GM12878 (cell line): ENCODE data around the gene PPP1R37. TPM values are rescaled to one million over a fixed set of nuclear protein-coding genes. Genes with fewer than 3 reads are reported as not detected.
A peak's percentile ranks its signal among the peaks of the same experiment; 100 is the strongest.

Experiments used
- ATAC-seq: fragments of 200-7000 bp; cut with Tn5 transposase; 3 replicates; pipeline ENCODE4 v1.9.1; 2020; ENCODE audit warnings: mild to moderate bottlenecking, moderate library complexity
- BruUV-seq: library from RNA; stranded (reverse); fragments of 400-500 nt; replicated peaks from 2 replicates; lab custom pipeline; 2021; lab: Mats Ljungman, UMichigan
- CTCF ChIA-PET: fragments of 300-600 bp; sonication (Branson Sonifier 250); formaldehyde crosslinking; extraction: SDS; loops from one replicate; lab custom pipeline; 2021; ENCODE audit warnings: inconsistent platforms; lab: Yijun Ruan, JAX
- POLR2A ChIA-PET: fragments of 350-600 bp; formaldehyde crosslinking; extraction: SDS; loops from one replicate; lab custom pipeline; 2021; ENCODE audit warnings: inconsistent platforms; lab: Charles Lee
- RAD21 ChIA-PET: fragments of 300-600 bp; sonication (Branson Sonifier 250); formaldehyde crosslinking; loops from one replicate; lab custom pipeline; 2023; ENCODE audit warnings: antibody characterized with exemption; ENCODE audit not compliant: unreplicated experiment; lab: Charles Lee
- SMC1A ChIA-PET: fragments of 300-600 bp; sonication (Branson Sonifier 250); formaldehyde crosslinking; loops from one replicate; lab custom pipeline; 2023; ENCODE audit not compliant: unreplicated experiment, uncharacterized antibody; lab: Charles Lee
- DNase-seq: peaks from one replicate; pipeline ENCODE4 v3.0.0-alpha.2; 2011; ENCODE audit warnings: low read depth, low spot score
- FAIRE-seq: peaks from 3 replicates; lab custom pipeline; 2011; peaks lifted over from hg19 to GRCh38; lab: Jason Lieb, UNC
- H2AFZ ChIP-seq: 2 replicates; pipeline ENCODE4 v1.6.0; 2011; ENCODE audit warnings: low read depth, low read length, control low read depth; ENCODE audit not compliant: control insufficient read depth
- H3K27ac ChIP-seq: 2 replicates; pipeline ENCODE4 v1.5.1; 2011; ENCODE audit warnings: control low read depth; ENCODE audit not compliant: control insufficient read depth, insufficient read depth
- H3K27me3 ChIP-seq, 2 experiments: replicated peaks in 1 of 2; 2 replicates each; pipeline versions ENCODE4 v1.6.0 to v1.6.1; 2011; ENCODE audit warnings: low read length in 1 of 2; ENCODE audit not compliant: control insufficient read depth in 2 of 2, insufficient read depth in 2 of 2
- H3K36me3 ChIP-seq, 2 experiments: 2 replicates each; pipeline ENCODE4 v1.5.1; 2011; ENCODE audit warnings: low read length in 1 of 2; ENCODE audit not compliant: control insufficient read depth in 2 of 2, insufficient read depth in 2 of 2
- H3K4me1 ChIP-seq: 2 replicates; pipeline ENCODE4 v1.6.1; 2011; ENCODE audit warnings: mild to moderate bottlenecking, low read length, moderate library complexity, mixed read lengths; ENCODE audit not compliant: control insufficient read depth, insufficient read depth
- H3K4me2 ChIP-seq: 2 replicates; pipeline ENCODE4 v1.6.0; 2011; ENCODE audit warnings: control low read depth; ENCODE audit not compliant: control insufficient read depth, insufficient read depth
- H3K4me3 ChIP-seq: fragments of 200-600 bp; sonication (generic); 2 replicates; pipeline ENCODE4 v1.5.1; 2016
- H3K79me2 ChIP-seq: 2 replicates; pipeline ENCODE4 v1.6.0; 2011; ENCODE audit warnings: low read length; ENCODE audit not compliant: control insufficient read depth, insufficient read depth
- H3K9ac ChIP-seq: 2 replicates; pipeline ENCODE4 v1.8.0; 2011; ENCODE audit warnings: low read length, control low read depth, mixed read lengths; ENCODE audit not compliant: control insufficient read depth, insufficient read depth
- H3K9me3 ChIP-seq: replicated peaks from 3 replicates; pipeline ENCODE4 v1.5.1; 2011; ENCODE audit warnings: mild to moderate bottlenecking, low read length; ENCODE audit not compliant: control insufficient read depth, insufficient read depth
- H4K20me1 ChIP-seq: 2 replicates; pipeline ENCODE4 v1.6.0; 2011; ENCODE audit not compliant: control insufficient read depth, insufficient read depth
- ATF7 ChIP-seq: fragments of 450-650 bp; IDR thresholded peaks from 2 replicates; pipeline ENCODE4 v1.6.1; 2016; ENCODE audit warnings: low read depth, mild to moderate bottlenecking
- BACH1 ChIP-seq: fragments of 450-650 bp; IDR thresholded peaks from 2 replicates; pipeline ENCODE4 v1.6.1; 2017; ENCODE audit warnings: mild to moderate bottlenecking, borderline replicate concordance
- CHD2 ChIP-seq: IDR thresholded peaks from 2 replicates; pipeline ENCODE4 v1.6.1; 2011; ENCODE audit warnings: low read depth, low read length, improper control_type of control experiment, borderline replicate concordance
- HDAC6 ChIP-seq: fragments of 200-600 bp; sonication (generic); IDR thresholded peaks from one replicate; pipeline ENCODE4 v1.8.0; 2017; ENCODE audit warnings: antibody characterized with exemption; ENCODE audit not compliant: unreplicated experiment
- JUNB ChIP-seq: IDR thresholded peaks from 2 replicates; pipeline ENCODE4 v1.6.1; 2016; ENCODE audit warnings: antibody characterized with exemption, mild to moderate bottlenecking
- MXI1 ChIP-seq: fragments of 150-350 bp; IDR thresholded peaks from 2 replicates; pipeline ENCODE4 v1.6.1; 2011; ENCODE audit warnings: low read depth, mild to moderate bottlenecking, inconsistent platforms, low read length, improper control_type of control experiment
- MYB ChIP-seq: fragments of 150-350 bp; IDR thresholded peaks from 2 replicates; pipeline ENCODE4 v1.6.1; 2014; ENCODE audit warnings: mild to moderate bottlenecking, low read depth, low read length, borderline replicate concordance
- POLR2A ChIP-seq: IDR thresholded peaks from 2 replicates; pipeline ENCODE4 v1.6.1; 2011; ENCODE audit warnings: low read depth, mild to moderate bottlenecking, low read length
- PRDM15 ChIP-seq: fragments of 450-650 bp; formaldehyde crosslinking; IDR thresholded peaks from 2 replicates; pipeline ENCODE4 v1.4.0; 2020; ENCODE audit warnings: mild to moderate bottlenecking, moderate library complexity
- SMC3 ChIP-seq: IDR thresholded peaks from 2 replicates; pipeline ENCODE4 v1.6.1; 2011; ENCODE audit warnings: low read length, improper control_type of control experiment, borderline replicate concordance
- ZNF207 ChIP-seq: fragments of 450-650 bp; IDR thresholded peaks from 2 replicates; pipeline ENCODE4 v1.6.1; 2014; ENCODE audit warnings: antibody characterized with exemption, mild to moderate bottlenecking, borderline replicate concordance
- ZNF24 ChIP-seq: fragments of 450-650 bp; IDR thresholded peaks from 2 replicates; pipeline ENCODE4 v1.6.1; 2017; ENCODE audit warnings: antibody characterized with exemption, mild to moderate bottlenecking
- WGBS: methylation state at CpG from one replicate; pipeline ENCODE4 v1.1.6; 2016; ENCODE audit warnings: low lambda C conversion rate; ENCODE audit not compliant: insufficient replicate concordance, insufficient coverage; ENCODE audit errors: missing lambda C conversion rate; 5-methylcytosine and 5-hydroxymethylcytosine counted together
- in situ Hi-C: fragments of 300-500 bp; cut with MboI; formaldehyde crosslinking; loops from 9 replicates; pipeline ENCODE4 v1.14.3; 2018; ENCODE audit warnings: mixed read lengths
- intact Hi-C: fragments of 100-400 bp; cut with micrococcal nuclease; formaldehyde crosslinking; loops from one replicate; pipeline ENCODE4 v1.14.2; 2022; ENCODE audit not compliant: unreplicated experiment
- polyA plus RNA-seq, 11 experiments: library from polyadenylated mRNA; depleted of rRNA in 4 of 11; unstranded in 6 of 11; stranded (reverse) in 5 of 11; fragments of >200 nt; fragmentation: Nextera tagmentation in 4 of 11; fragmentation: Illumina TruSeq in 1 of 11; extraction: Ambion mirVana in 4 of 11; extraction: Trizol in 1 of 11; gene quantifications; 1 replicate in 1 of 11; 2 replicates in 10 of 11; pipeline versions ENCODE4 v1.2.1 to v1.2.3, GENCODE V29; 2011 to 2016; ENCODE audit warnings: inconsistent platforms in 2 of 11, missing spikeins in 2 of 11, low read depth in 1 of 11
- total RNA-seq, 4 experiments: library from RNA; depleted of rRNA in 3 of 4; stranded (reverse); fragments of >200 nt in 3 of 4; fragmentation: Illumina TruSeq in 1 of 4; extraction: Trizol in 1 of 4; gene quantifications; 2 replicates each; pipeline versions ENCODE4 v1.2.1 to v1.2.3, GENCODE V29; 2013 to 2021
- TF ChIP-seq, protein P1 (sequence below): IDR thresholded peaks from 2 replicates; pipeline ENCODE4 v1.6.1; 2011; ENCODE audit warnings: borderline replicate concordance, low read depth, mild to moderate bottlenecking, moderate library complexity, low read length; ENCODE audit not compliant: insufficient read depth, poor library complexity, severe bottlenecking
- TF ChIP-seq, protein P2 (sequence below): fragments of 450-650 bp; IDR thresholded peaks from 2 replicates; pipeline ENCODE4 v1.6.1; 2016; ENCODE audit warnings: mild to moderate bottlenecking
- TF ChIP-seq, protein P3 (sequence below), 3 experiments: IDR thresholded peaks in 2 of 3; conservative IDR thresholded peaks in 1 of 3; 2 replicates each; pipeline ENCODE4 v1.5.1; 2011; ENCODE audit warnings: low read depth in 3 of 3, low read length in 3 of 3, mild to moderate bottlenecking in 3 of 3, control low read depth in 2 of 3, moderate library complexity in 2 of 3, inconsistent platforms in 1 of 3, mixed read lengths in 1 of 3; ENCODE audit not compliant: control insufficient read depth in 2 of 3, insufficient read depth in 1 of 3; ENCODE audit errors: extremely low read depth in 1 of 3

Gene PPP1R37
- total and polyA plus RNA-seq, 10 of the 15 experiments (the other 5 are each of a cell fraction or from before 2014, with no cell fraction given), result 0.09 to 21.3 (median 5.1) TPM; not detected in 1

DNA sequence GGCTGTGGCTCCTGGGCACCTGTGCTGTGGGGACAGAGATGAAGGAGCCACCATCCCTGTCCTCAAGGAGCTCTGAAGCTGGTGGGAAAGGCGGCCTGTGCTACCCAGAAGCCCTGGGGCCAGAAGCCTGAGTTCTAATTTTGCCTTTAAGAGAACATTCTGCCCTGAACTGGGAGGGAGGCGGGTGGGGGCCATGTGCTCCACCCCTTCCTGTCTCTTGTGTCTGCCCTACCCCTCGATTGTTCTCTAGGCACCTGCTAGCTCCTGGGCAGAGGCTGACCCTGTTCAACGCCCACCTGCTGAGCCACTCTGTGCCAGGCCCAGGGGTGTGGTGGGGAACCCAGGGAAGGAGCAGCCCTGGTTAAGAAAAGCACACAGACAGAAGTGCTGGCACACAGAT is 79.2 kb downstream of the PPP1R37 start:
- H3K9me3 ChIP-seq, result no peaks in the 10 kb centered on the region
- SMC1A ChIA-PET, result no interaction called here
- TF ChIP-seq ATF7 (no peak), MYB (no peak), BACH1 (no peak), ZNF24 (no peak), JUNB (no peak), CHD2 (no peak), ZNF207 (no peak), SMC3 (no peak), PRDM15 (no peak), MXI1 (no peak), POLR2A (no peak), HDAC6 (no peak)
- TF ChIP-seq, protein P1, sequence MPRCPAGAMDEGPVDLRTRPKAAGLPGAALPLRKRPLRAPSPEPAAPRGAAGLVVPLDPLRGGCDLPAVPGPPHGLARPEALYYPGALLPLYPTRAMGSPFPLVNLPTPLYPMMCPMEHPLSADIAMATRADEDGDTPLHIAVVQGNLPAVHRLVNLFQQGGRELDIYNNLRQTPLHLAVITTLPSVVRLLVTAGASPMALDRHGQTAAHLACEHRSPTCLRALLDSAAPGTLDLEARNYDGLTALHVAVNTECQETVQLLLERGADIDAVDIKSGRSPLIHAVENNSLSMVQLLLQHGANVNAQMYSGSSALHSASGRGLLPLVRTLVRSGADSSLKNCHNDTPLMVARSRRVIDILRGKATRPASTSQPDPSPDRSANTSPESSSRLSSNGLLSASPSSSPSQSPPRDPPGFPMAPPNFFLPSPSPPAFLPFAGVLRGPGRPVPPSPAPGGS, result no peak
- TF ChIP-seq, protein P2, sequence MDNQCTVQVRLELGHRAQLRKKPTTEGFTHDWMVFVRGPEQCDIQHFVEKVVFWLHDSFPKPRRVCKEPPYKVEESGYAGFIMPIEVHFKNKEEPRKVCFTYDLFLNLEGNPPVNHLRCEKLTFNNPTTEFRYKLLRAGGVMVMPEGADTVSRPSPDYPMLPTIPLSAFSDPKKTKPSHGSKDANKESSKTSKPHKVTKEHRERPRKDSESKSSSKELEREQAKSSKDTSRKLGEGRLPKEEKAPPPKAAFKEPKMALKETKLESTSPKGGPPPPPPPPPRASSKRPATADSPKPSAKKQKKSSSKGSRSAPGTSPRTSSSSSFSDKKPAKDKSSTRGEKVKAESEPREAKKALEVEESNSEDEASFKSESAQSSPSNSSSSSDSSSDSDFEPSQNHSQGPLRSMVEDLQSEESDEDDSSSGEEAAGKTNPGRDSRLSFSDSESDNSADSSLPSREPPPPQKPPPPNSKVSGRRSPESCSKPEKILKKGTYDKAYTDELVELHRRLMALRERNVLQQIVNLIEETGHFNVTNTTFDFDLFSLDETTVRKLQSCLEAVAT, result no peak
- TF ChIP-seq, protein P3, sequence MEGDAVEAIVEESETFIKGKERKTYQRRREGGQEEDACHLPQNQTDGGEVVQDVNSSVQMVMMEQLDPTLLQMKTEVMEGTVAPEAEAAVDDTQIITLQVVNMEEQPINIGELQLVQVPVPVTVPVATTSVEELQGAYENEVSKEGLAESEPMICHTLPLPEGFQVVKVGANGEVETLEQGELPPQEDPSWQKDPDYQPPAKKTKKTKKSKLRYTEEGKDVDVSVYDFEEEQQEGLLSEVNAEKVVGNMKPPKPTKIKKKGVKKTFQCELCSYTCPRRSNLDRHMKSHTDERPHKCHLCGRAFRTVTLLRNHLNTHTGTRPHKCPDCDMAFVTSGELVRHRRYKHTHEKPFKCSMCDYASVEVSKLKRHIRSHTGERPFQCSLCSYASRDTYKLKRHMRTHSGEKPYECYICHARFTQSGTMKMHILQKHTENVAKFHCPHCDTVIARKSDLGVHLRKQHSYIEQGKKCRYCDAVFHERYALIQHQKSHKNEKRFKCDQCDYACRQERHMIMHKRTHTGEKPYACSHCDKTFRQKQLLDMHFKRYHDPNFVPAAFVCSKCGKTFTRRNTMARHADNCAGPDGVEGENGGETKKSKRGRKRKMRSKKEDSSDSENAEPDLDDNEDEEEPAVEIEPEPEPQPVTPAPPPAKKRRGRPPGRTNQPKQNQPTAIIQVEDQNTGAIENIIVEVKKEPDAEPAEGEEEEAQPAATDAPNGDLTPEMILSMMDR (IDR thresholded peaks at IDR 0.05 in 2 of 3, conservative IDR thresholded peaks at IDR 0.05 in 1 of 3; ENCODE audit: control insufficient read depth in 2 of 3, extremely low read depth in 1 of 3, insufficient read depth in 1 of 3, low read depth in 3 of 3, low read length in 3 of 3), result no peak
- TF ChIP-seq, all 136 proteins: peak for 0
- H3K79me2 ChIP-seq, result peaks cover 4% of the 10 kb centered on the region
- ATAC-seq (peak; percentile 52), DNase-seq (no peak), FAIRE-seq (no peak)
- WGBS, result 23% methylated on average over 4 of the region's 4 CpGs
- intact Hi-C loops, result no loop called here
- H2AFZ ChIP-seq, result no peak overlapping the region
- H3K4me3 ChIP-seq, result no peak overlapping the region
- no peaks in the 10 kb centered on the region for H3K36me3 ChIP-seq
- ChIA-PET CTCF (interaction anchor here (1.2 kb wide), 1 partner anchor 15 kb away, joined by 3 read pairs; no protein-coding TSS in a partner anchor), RAD21 (no interaction called here), POLR2A (interaction anchor here (0.6 kb wide), 1 partner anchor 45 kb away, joined by 3 read pairs; no protein-coding TSS in a partner anchor)
- no TSS peak for BruUV-seq
- H3K27me3 ChIP-seq, result no peaks in the 10 kb centered on the region
- H4K20me1 ChIP-seq, result no peaks in the 10 kb centered on the region
- in situ Hi-C loops, result no loop called here
- H3K4me1 ChIP-seq, result peaks cover 15% of the 10 kb centered on the region
- H3K4me2 ChIP-seq, result peak overlapping the region; percentile 38; the same call in 1 of the 2 replicates
- H3K27ac ChIP-seq, result no peak overlapping the region
- no peak overlapping the region for H3K9ac ChIP-seq
